GM23338 (cell line): Measurements from ENCODE around the gene PRR19. TPM values are rescaled to one million over a fixed set of nuclear protein-coding genes. Genes with fewer than 3 reads are reported as not detected.
A peak's percentile ranks its signal among the peaks of the same experiment; 100 is the strongest.
"Not testable (repeated sequence)": the region's sequence is repeated elsewhere in the genome, so short reads cannot be mapped to it uniquely, and the experiment has no call there.

Source experiments
- ATAC-seq: fragments of 200-7000 bp; cut with Tn5 transposase; 3 replicates; pipeline ENCODE4 v1.9.1; 2020
- DNase-seq: peaks from one replicate; pipeline ENCODE4 v3.0.0-alpha.2; 2015; ENCODE audit warnings: low spot score
- H2AFZ ChIP-seq: fragments of 200-600 bp; sonication (generic); 2 replicates; pipeline ENCODE4 v1.8.0; 2016; ENCODE audit warnings: antibody characterized with exemption, mild to moderate bottlenecking, moderate library complexity
- H3F3A ChIP-seq: fragments of 200-600 bp; sonication (generic); replicated peaks from 2 replicates; pipeline ENCODE4 v1.8.0; 2017; ENCODE audit warnings: antibody characterized with exemption, mixed run types, low read depth
- H3K27ac ChIP-seq: fragments of 200-600 bp; sonication (generic); 2 replicates; pipeline ENCODE4 v1.6.1; 2016; ENCODE audit warnings: low read depth
- H3K27me3 ChIP-seq: fragments of 200-600 bp; sonication (generic); 2 replicates; pipeline ENCODE4 v1.8.0; 2016; ENCODE audit warnings: mild to moderate bottlenecking, mixed run types, moderate library complexity; ENCODE audit not compliant: insufficient read depth
- H3K36me3 ChIP-seq: fragments of 200-600 bp; sonication (generic); 2 replicates; pipeline ENCODE4 v1.8.0; 2016; ENCODE audit warnings: mild to moderate bottlenecking; ENCODE audit not compliant: insufficient read depth
- H3K4me1 ChIP-seq: fragments of 200-600 bp; sonication (generic); 2 replicates; pipeline ENCODE4 v1.8.0; 2016; ENCODE audit warnings: mild to moderate bottlenecking, moderate library complexity; ENCODE audit not compliant: insufficient read depth
- H3K4me2 ChIP-seq: fragments of 200-600 bp; sonication (generic); 2 replicates; pipeline ENCODE4 v1.7.1; 2017; ENCODE audit warnings: mixed run types
- H3K4me3 ChIP-seq: fragments of 200-600 bp; sonication (generic); 2 replicates; pipeline ENCODE4 v1.6.1; 2016; ENCODE audit warnings: mixed run types
- H3K79me2 ChIP-seq: fragments of 200-600 bp; sonication (generic); replicated peaks from 2 replicates; pipeline ENCODE4 v1.8.0; 2017; ENCODE audit warnings: mild to moderate bottlenecking; ENCODE audit not compliant: insufficient read depth
- H3K9me2 ChIP-seq: fragments of 200-600 bp; sonication (generic); 2 replicates; pipeline ENCODE4 v1.8.0; 2017; ENCODE audit not compliant: insufficient read depth
- H4K20me1 ChIP-seq: fragments of 200-600 bp; sonication (generic); replicated peaks from 2 replicates; pipeline ENCODE4 v1.8.0; 2017; ENCODE audit warnings: mild to moderate bottlenecking; ENCODE audit not compliant: insufficient read depth
- H3K27ac Mint-ChIP-seq: 2 replicates; pipeline ENCODE4 v1.8.0; 2020; ENCODE audit warnings: inconsistent platforms, mild to moderate bottlenecking, moderate library complexity, mixed read lengths
- H3K27me3 Mint-ChIP-seq: 3 replicates; pipeline ENCODE4 v1.8.0; 2022; ENCODE audit warnings: low read depth, mild to moderate bottlenecking, moderate library complexity, mixed read lengths, inconsistent platforms; ENCODE audit not compliant: insufficient read depth, poor library complexity
- H3K36me3 Mint-ChIP-seq: 3 replicates; pipeline ENCODE4 v1.8.0; 2021; ENCODE audit warnings: low read depth, mild to moderate bottlenecking, inconsistent platforms, moderate library complexity, mixed read lengths
- H3K4me1 Mint-ChIP-seq: 3 replicates; pipeline ENCODE4 v1.8.0; 2020; ENCODE audit warnings: mild to moderate bottlenecking, inconsistent platforms, mixed read lengths
- H3K4me3 Mint-ChIP-seq: 3 replicates; pipeline ENCODE4 v1.8.0; 2021; ENCODE audit warnings: moderate library complexity, mild to moderate bottlenecking, inconsistent platforms, mixed read lengths
- H3K9me3 Mint-ChIP-seq: 3 replicates; pipeline ENCODE4 v1.8.0; 2020; ENCODE audit warnings: moderate library complexity, mild to moderate bottlenecking, inconsistent platforms, mixed read lengths
- CREB1 ChIP-seq: fragments of 250-450 bp; sonication (Bioruptor Pico); IDR thresholded peaks from 2 replicates; pipeline ENCODE4 v1.5.0; 2020; ENCODE audit warnings: low read depth, mild to moderate bottlenecking, moderate library complexity
- ETS1 ChIP-seq: IDR thresholded peaks from 2 replicates; pipeline ENCODE4 v1.6.1; 2016; ENCODE audit warnings: antibody characterized with exemption
- EZH2phosphoT487 ChIP-seq: fragments of 200-600 bp; sonication (generic); IDR thresholded peaks from one replicate; pipeline ENCODE4 v1.8.1; 2018; ENCODE audit warnings: antibody characterized with exemption; ENCODE audit not compliant: unreplicated experiment
- JUNB ChIP-seq: IDR thresholded peaks from one replicate; pipeline ENCODE4 v1.6.1; 2016; ENCODE audit warnings: antibody characterized with exemption; ENCODE audit not compliant: unreplicated experiment
- NANOG ChIP-seq: IDR thresholded peaks from 2 replicates; pipeline ENCODE4 v1.6.1; 2016; ENCODE audit warnings: antibody characterized with exemption, borderline replicate concordance
- POLR2AphosphoS5 ChIP-seq: IDR thresholded peaks from 2 replicates; pipeline ENCODE4 v1.6.1; 2016; ENCODE audit warnings: antibody characterized with exemption, low read depth
- STAT1 ChIP-seq: IDR thresholded peaks from one replicate; pipeline ENCODE4 v1.6.1; 2016; ENCODE audit warnings: antibody characterized with exemption; ENCODE audit not compliant: unreplicated experiment
- polyA plus RNA-seq: library from polyadenylated mRNA; unstranded; fragments of >200 nt; fragmentation: Nextera tagmentation; extraction: Ambion mirVana; gene quantifications from 2 replicates; pipeline ENCODE4 v1.2.1, GENCODE V29; 2016
- total RNA-seq: library from RNA; depleted of rRNA; stranded (reverse); fragments of >200 nt; shearing (Covaris generic); gene quantifications from 2 replicates; pipeline ENCODE4 v1.2.3, GENCODE V29; 2014
- TF ChIP-seq, protein P1 (sequence below), 2 experiments: fragments of 200-600 bp in 1 of 2; sonication (generic) in 1 of 2; conservative IDR thresholded peaks; 2 replicates each; pipeline versions ENCODE4 v1.5.1 to v1.6.1; 2016 to 2017; ENCODE audit warnings: antibody characterized with exemption in 2 of 2, low read depth in 2 of 2, mild to moderate bottlenecking in 2 of 2, moderate library complexity in 1 of 2
- TF ChIP-seq, protein P2 (sequence below): IDR thresholded peaks from one replicate; pipeline ENCODE4 v1.6.1; 2018; ENCODE audit warnings: antibody characterized with exemption; ENCODE audit not compliant: unreplicated experiment
- TF ChIP-seq, protein P3 (sequence below): fragments of 250-450 bp; sonication (Bioruptor Pico); IDR thresholded peaks from 2 replicates; pipeline ENCODE4 v1.5.0; 2020; ENCODE audit warnings: mild to moderate bottlenecking, moderate library complexity

The PRR19 gene
- total and polyA plus RNA-seq, 2 experiments from 2014 or later: 3.6 to 4.1 TPM

DNA sequence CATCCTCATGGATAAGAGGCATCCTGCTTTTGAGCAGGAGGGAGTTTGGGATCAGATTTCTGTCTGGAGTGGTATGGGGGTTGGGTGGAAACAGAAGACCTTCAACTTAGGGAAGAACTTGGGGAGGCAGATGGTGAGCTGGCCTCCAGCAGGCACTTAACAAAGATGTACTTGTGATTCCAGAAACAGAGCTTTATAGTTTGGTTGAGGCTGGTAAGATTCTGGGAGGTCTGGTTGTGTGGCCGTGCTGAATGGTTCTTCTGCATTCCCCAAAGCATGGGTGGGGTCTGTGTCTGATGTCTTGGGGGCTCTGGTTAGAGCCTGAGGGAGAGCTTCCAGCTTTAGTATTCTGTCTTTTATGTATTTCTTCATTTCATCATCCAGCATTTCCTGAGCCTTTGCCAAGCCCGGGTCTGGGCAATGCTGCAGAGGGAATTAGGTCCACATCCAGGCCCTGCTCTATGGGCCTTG, 28.3 kb downstream of the PRR19 start:
- H3K27me3 Mint-ChIP-seq: peaks cover 6% of the 10 kb centered on the region
- no peak overlapping the region for H3K27ac Mint-ChIP-seq
- H3K4me1 ChIP-seq: peaks cover 6% of the 10 kb centered on the region; the same call in 1 of the 2 replicates
- H3K9me3 Mint-ChIP-seq: no peaks in the 10 kb centered on the region
- H4K20me1 ChIP-seq: peaks cover 6% of the 10 kb centered on the region
- H3K4me3 Mint-ChIP-seq: peak overlapping the region; percentile 24; the same call in 1 of the 3 replicates
- no peak overlapping the region for H3K27ac ChIP-seq
- H3K4me2 ChIP-seq: no peak overlapping the region
- no peak for DNase-seq
- no peaks in the 10 kb centered on the region for H3K9me2 ChIP-seq
- H3K4me3 ChIP-seq: no peak overlapping the region
- H3K79me2 ChIP-seq: peaks cover 26% of the 10 kb centered on the region
- H3K36me3 ChIP-seq: no peaks in the 10 kb centered on the region
- no peaks in the 10 kb centered on the region for H3K36me3 Mint-ChIP-seq
- no peak overlapping the region for H2AFZ ChIP-seq
- no peaks in the 10 kb centered on the region; the same call in 1 of the 2 replicates for H3F3A ChIP-seq
- peaks cover 28% of the 10 kb centered on the region; the same call in 2 of the 3 replicates for H3K4me1 Mint-ChIP-seq
- no peaks in the 10 kb centered on the region for H3K27me3 ChIP-seq
- no peak for ATAC-seq
- TF ChIP-seq, protein P1, sequence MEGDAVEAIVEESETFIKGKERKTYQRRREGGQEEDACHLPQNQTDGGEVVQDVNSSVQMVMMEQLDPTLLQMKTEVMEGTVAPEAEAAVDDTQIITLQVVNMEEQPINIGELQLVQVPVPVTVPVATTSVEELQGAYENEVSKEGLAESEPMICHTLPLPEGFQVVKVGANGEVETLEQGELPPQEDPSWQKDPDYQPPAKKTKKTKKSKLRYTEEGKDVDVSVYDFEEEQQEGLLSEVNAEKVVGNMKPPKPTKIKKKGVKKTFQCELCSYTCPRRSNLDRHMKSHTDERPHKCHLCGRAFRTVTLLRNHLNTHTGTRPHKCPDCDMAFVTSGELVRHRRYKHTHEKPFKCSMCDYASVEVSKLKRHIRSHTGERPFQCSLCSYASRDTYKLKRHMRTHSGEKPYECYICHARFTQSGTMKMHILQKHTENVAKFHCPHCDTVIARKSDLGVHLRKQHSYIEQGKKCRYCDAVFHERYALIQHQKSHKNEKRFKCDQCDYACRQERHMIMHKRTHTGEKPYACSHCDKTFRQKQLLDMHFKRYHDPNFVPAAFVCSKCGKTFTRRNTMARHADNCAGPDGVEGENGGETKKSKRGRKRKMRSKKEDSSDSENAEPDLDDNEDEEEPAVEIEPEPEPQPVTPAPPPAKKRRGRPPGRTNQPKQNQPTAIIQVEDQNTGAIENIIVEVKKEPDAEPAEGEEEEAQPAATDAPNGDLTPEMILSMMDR (conservative IDR thresholded peaks at IDR 0.05; ENCODE audit: low read depth in 2 of 2): no peak
- TF ChIP-seq ETS1: no peak
- TF ChIP-seq POLR2AphosphoS5: no peak
- no peak for TF ChIP-seq JUNB
- TF ChIP-seq EZH2phosphoT487: no peak
- TF ChIP-seq, protein P2, sequence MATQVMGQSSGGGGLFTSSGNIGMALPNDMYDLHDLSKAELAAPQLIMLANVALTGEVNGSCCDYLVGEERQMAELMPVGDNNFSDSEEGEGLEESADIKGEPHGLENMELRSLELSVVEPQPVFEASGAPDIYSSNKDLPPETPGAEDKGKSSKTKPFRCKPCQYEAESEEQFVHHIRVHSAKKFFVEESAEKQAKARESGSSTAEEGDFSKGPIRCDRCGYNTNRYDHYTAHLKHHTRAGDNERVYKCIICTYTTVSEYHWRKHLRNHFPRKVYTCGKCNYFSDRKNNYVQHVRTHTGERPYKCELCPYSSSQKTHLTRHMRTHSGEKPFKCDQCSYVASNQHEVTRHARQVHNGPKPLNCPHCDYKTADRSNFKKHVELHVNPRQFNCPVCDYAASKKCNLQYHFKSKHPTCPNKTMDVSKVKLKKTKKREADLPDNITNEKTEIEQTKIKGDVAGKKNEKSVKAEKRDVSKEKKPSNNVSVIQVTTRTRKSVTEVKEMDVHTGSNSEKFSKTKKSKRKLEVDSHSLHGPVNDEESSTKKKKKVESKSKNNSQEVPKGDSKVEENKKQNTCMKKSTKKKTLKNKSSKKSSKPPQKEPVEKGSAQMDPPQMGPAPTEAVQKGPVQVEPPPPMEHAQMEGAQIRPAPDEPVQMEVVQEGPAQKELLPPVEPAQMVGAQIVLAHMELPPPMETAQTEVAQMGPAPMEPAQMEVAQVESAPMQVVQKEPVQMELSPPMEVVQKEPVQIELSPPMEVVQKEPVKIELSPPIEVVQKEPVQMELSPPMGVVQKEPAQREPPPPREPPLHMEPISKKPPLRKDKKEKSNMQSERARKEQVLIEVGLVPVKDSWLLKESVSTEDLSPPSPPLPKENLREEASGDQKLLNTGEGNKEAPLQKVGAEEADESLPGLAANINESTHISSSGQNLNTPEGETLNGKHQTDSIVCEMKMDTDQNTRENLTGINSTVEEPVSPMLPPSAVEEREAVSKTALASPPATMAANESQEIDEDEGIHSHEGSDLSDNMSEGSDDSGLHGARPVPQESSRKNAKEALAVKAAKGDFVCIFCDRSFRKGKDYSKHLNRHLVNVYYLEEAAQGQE: no peak
- no peak for TF ChIP-seq STAT1
- TF ChIP-seq CREB1 (CRISPR knock-in tag): no peak
- TF ChIP-seq, protein P3, sequence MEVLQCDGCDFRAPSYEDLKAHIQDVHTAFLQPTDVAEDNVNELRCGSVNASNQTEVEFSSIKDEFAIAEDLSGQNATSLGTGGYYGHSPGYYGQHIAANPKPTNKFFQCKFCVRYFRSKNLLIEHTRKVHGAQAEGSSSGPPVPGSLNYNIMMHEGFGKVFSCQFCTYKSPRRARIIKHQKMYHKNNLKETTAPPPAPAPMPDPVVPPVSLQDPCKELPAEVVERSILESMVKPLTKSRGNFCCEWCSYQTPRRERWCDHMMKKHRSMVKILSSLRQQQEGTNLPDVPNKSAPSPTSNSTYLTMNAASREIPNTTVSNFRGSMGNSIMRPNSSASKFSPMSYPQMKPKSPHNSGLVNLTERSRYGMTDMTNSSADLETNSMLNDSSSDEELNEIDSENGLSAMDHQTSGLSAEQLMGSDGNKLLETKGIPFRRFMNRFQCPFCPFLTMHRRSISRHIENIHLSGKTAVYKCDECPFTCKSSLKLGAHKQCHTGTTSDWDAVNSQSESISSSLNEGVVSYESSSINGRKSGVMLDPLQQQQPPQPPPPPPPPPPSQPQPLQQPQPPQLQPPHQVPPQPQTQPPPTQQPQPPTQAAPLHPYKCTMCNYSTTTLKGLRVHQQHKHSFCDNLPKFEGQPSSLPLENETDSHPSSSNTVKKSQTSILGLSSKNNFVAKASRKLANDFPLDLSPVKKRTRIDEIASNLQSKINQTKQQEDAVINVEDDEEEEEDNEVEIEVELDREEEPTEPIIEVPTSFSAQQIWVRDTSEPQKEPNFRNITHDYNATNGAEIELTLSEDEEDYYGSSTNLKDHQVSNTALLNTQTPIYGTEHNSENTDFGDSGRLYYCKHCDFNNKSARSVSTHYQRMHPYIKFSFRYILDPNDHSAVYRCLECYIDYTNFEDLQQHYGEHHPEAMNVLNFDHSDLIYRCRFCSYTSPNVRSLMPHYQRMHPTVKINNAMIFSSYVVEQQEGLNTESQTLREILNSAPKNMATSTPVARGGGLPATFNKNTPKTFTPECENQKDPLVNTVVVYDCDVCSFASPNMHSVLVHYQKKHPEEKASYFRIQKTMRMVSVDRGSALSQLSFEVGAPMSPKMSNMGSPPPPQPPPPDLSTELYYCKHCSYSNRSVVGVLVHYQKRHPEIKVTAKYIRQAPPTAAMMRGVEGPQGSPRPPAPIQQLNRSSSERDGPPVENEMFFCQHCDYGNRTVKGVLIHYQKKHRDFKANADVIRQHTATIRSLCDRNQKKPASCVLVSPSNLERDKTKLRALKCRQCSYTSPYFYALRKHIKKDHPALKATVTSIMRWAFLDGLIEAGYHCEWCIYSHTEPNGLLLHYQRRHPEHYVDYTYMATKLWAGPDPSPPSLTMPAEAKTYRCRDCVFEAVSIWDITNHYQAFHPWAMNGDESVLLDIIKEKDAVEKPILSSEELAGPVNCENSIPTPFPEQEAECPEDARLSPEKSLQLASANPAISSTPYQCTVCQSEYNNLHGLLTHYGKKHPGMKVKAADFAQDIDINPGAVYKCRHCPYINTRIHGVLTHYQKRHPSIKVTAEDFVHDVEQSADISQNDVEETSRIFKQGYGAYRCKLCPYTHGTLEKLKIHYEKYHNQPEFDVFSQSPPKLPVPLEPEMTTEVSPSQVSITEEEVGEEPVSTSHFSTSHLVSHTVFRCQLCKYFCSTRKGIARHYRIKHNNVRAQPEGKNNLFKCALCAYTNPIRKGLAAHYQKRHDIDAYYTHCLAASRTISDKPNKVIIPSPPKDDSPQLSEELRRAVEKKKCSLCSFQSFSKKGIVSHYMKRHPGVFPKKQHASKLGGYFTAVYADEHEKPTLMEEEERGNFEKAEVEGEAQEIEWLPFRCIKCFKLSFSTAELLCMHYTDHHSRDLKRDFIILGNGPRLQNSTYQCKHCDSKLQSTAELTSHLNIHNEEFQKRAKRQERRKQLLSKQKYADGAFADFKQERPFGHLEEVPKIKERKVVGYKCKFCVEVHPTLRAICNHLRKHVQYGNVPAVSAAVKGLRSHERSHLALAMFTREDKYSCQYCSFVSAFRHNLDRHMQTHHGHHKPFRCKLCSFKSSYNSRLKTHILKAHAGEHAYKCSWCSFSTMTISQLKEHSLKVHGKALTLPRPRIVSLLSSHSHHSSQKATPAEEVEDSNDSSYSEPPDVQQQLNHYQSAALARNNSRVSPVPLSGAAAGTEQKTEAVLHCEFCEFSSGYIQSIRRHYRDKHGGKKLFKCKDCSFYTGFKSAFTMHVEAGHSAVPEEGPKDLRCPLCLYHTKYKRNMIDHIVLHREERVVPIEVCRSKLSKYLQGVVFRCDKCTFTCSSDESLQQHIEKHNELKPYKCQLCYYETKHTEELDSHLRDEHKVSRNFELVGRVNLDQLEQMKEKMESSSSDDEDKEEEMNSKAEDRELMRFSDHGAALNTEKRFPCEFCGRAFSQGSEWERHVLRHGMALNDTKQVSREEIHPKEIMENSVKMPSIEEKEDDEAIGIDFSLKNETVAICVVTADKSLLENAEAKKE (CRISPR knock-in tag): no peak
- no peak for TF ChIP-seq NANOG

- not testable (repeated sequence) for H3K4me1 ChIP-seq, DNase-seq, H3K4me3 ChIP-seq, H3K27me3 Mint-ChIP-seq, H3K4me3 Mint-ChIP-seq, H2AFZ ChIP-seq, H3K36me3 Mint-ChIP-seq, H3K9me3 Mint-ChIP-seq, H4K20me1 ChIP-seq, H3K27ac Mint-ChIP-seq, H3K27me3 ChIP-seq, H3K36me3 ChIP-seq, H3F3A ChIP-seq, H3K4me2 ChIP-seq, ATAC-seq, H3K9me2 ChIP-seq, H3K27ac ChIP-seq
- peaks cover 26% of the 10 kb centered on the region for H3K79me2 ChIP-seq
- H3K4me1 Mint-ChIP-seq: peaks cover 27% of the 10 kb centered on the region; the same call in 2 of the 3 replicates
Observed at GRCh38 chr19:42331333-42331732, 29.4 kb downstream of the PRR19 start.
